Neural progenitor cell (in vitro differentiated cells): ENCODE data around the gene GREM2.

Source experiments
- CTCF ChIP-seq: fragments of 200-600 bp; sonication (generic); IDR thresholded peaks from 2 replicates; pipeline ENCODE4 v1.5.1; 2017; ENCODE audit warnings: antibody characterized with exemption, mild to moderate bottlenecking
- EZH2 ChIP-seq: fragments of 200-600 bp; sonication (generic); IDR thresholded peaks from 2 replicates; pipeline ENCODE4 v1.6.1; 2017; ENCODE audit warnings: antibody characterized with exemption, mild to moderate bottlenecking, moderate library complexity
- EZH2phosphoT487 ChIP-seq: fragments of 200-600 bp; sonication (generic); IDR thresholded peaks from 2 replicates; pipeline ENCODE4 v1.6.1; 2017; ENCODE audit warnings: antibody characterized with exemption

GRCh38 chr1:240652549-240652948 lies 40.6 kb upstream of the GREM2 start:
- no peak for TF ChIP-seq CTCF
- TF ChIP-seq EZH2 = no peak
- no peak for TF ChIP-seq EZH2phosphoT487
